ENCODE results near the gene MAPK8IP3.

Gene MAPK8IP3

GRCh38 chr16:1669698-1670097, 36.3 kb upstream of the MAPK8IP3 start:
- no peak for DNase-seq (ENCODE audit: low spot score)
- H3K27ac ChIP-seq (replicated peaks; ENCODE audit: low read length): no peak overlapping the region
- H4K8ac ChIP-seq (ENCODE audit: low read depth, low read length): no peak overlapping the region
- H2BK5ac ChIP-seq (ENCODE audit: low read length): no peak overlapping the region
- H2BK120ac ChIP-seq (ENCODE audit: low read depth, low read length): no peak overlapping the region
- H3K27me3 ChIP-seq (ENCODE audit: control insufficient read depth in 3 of 3, insufficient read depth in 3 of 3, low read depth in 1 of 3, low read length in 3 of 3): no peaks in the 10 kb centered on the region
- no peaks in the 10 kb centered on the region for H3K4me1 ChIP-seq (ENCODE audit: control insufficient read depth in 2 of 2, insufficient read depth in 1 of 2, low read depth in 1 of 2, low read length in 2 of 2)
- no peak overlapping the region for H3K4me2 ChIP-seq (ENCODE audit: insufficient read depth, low read length, poor library complexity, severe bottlenecking)
- H2AK5ac ChIP-seq (ENCODE audit: low read depth, low read length): no peak overlapping the region
- no peak overlapping the region for H2BK12ac ChIP-seq (ENCODE audit: low read length)
- H2BK15ac ChIP-seq (ENCODE audit: low read length): no peak overlapping the region
- no peak overlapping the region for H2AFZ ChIP-seq (ENCODE audit: low read length)
- H3K9ac ChIP-seq (ENCODE audit: low read depth, low read length, poor library complexity): no peak overlapping the region
- no peak overlapping the region for H3K14ac ChIP-seq (ENCODE audit: low read length)
- H3K36me3 ChIP-seq (replicated peaks in 1 of 2; ENCODE audit: control insufficient read depth in 2 of 2, insufficient read depth in 2 of 2, low read length in 2 of 2): peaks cover 77 to 99% of the 10 kb centered on the region in 2 donors
- H3K4me3 ChIP-seq (ENCODE audit: low read length in 2 of 2): no peak overlapping the region
- WGBS, 2 donors (ENCODE audit: extremely low coverage in 2 of 2, insufficient read length in 2 of 2, insufficient replicate concordance in 1 of 2): no CpG with 5 or more reads among the region's 7 CpGs
- H3K4ac ChIP-seq (ENCODE audit: low read length): no peak overlapping the region
- peaks cover 6% of the 10 kb centered on the region for H3K79me1 ChIP-seq (ENCODE audit: low read depth, low read length)
- H4K91ac ChIP-seq (ENCODE audit: low read depth, low read length, poor library complexity): no peak overlapping the region
- no peaks in the 10 kb centered on the region for H3K9me3 ChIP-seq (replicated peaks in 1 of 2; ENCODE audit: control insufficient read depth in 2 of 2, insufficient read depth in 1 of 2, low read depth in 1 of 2, low read length in 2 of 2)
- no peak overlapping the region for H3K23ac ChIP-seq (ENCODE audit: low read depth, low read length, poor library complexity)
- no peak overlapping the region for H3K18ac ChIP-seq (ENCODE audit: low read length)

GRCh38 chr16:1670371-1670770, 35.6 kb upstream of the MAPK8IP3 start:
- no peaks in the 10 kb centered on the region for H3K27me3 ChIP-seq (ENCODE audit: control insufficient read depth in 3 of 3, insufficient read depth in 3 of 3, low read depth in 1 of 3, low read length in 3 of 3)
- no peak overlapping the region for H3K4ac ChIP-seq (ENCODE audit: low read length)
- peaks cover 80 to 99% of the 10 kb centered on the region in 2 donors for H3K36me3 ChIP-seq (replicated peaks in 1 of 2; ENCODE audit: control insufficient read depth in 2 of 2, insufficient read depth in 2 of 2, low read length in 2 of 2)
- no peak overlapping the region for H3K4me3 ChIP-seq (ENCODE audit: low read length in 2 of 2)
- no peak overlapping the region for H3K27ac ChIP-seq (replicated peaks; ENCODE audit: low read length)
- H3K4me1 ChIP-seq (ENCODE audit: control insufficient read depth in 2 of 2, insufficient read depth in 1 of 2, low read depth in 1 of 2, low read length in 2 of 2): no peaks in the 10 kb centered on the region
- no peak overlapping the region for H2AK5ac ChIP-seq (ENCODE audit: low read depth, low read length)
- H4K8ac ChIP-seq (ENCODE audit: low read depth, low read length): no peak overlapping the region
- DNase-seq (ENCODE audit: low spot score): no peak
- no peak overlapping the region for H4K91ac ChIP-seq (ENCODE audit: low read depth, low read length, poor library complexity)
- H3K9ac ChIP-seq (ENCODE audit: low read depth, low read length, poor library complexity): no peak overlapping the region
- no peak overlapping the region for H3K14ac ChIP-seq (ENCODE audit: low read length)
- no peak overlapping the region for H2AFZ ChIP-seq (ENCODE audit: low read length)
- no peak overlapping the region for H2BK5ac ChIP-seq (ENCODE audit: low read length)
- no peak overlapping the region for H2BK15ac ChIP-seq (ENCODE audit: low read length)
- H3K18ac ChIP-seq (ENCODE audit: low read length): no peak overlapping the region
- no peaks in the 10 kb centered on the region for H3K9me3 ChIP-seq (replicated peaks in 1 of 2; ENCODE audit: control insufficient read depth in 2 of 2, insufficient read depth in 1 of 2, low read depth in 1 of 2, low read length in 2 of 2)
- no peak overlapping the region for H3K4me2 ChIP-seq (ENCODE audit: insufficient read depth, low read length, poor library complexity, severe bottlenecking)
- no peak overlapping the region for H2BK120ac ChIP-seq (ENCODE audit: low read depth, low read length)
- H2BK12ac ChIP-seq (ENCODE audit: low read length): no peak overlapping the region
- no CpG with 5 or more reads among the region's 19 CpGs for WGBS, 2 donors (ENCODE audit: extremely low coverage in 2 of 2, insufficient read length in 2 of 2, insufficient replicate concordance in 1 of 2)
- no peak overlapping the region for H3K23ac ChIP-seq (ENCODE audit: low read depth, low read length, poor library complexity)
- H3K79me1 ChIP-seq (ENCODE audit: low read depth, low read length): peaks cover 6% of the 10 kb centered on the region

GRCh38 chr16:1670866-1671265, 35.1 kb upstream of the MAPK8IP3 start:
- H2BK5ac ChIP-seq (ENCODE audit: low read length): no peak overlapping the region
- peak overlapping the region; percentile 41 for H3K18ac ChIP-seq (ENCODE audit: low read length)
- H4K91ac ChIP-seq (ENCODE audit: low read depth, low read length, poor library complexity): no peak overlapping the region
- H3K27me3 ChIP-seq (ENCODE audit: control insufficient read depth in 3 of 3, insufficient read depth in 3 of 3, low read depth in 1 of 3, low read length in 3 of 3): no peaks in the 10 kb centered on the region
- H2BK12ac ChIP-seq (ENCODE audit: low read length): no peak overlapping the region
- H2AFZ ChIP-seq (ENCODE audit: low read length): no peak overlapping the region
- no peak overlapping the region for H3K4me2 ChIP-seq (ENCODE audit: insufficient read depth, low read length, poor library complexity, severe bottlenecking)
- peaks cover 6% of the 10 kb centered on the region for H3K79me1 ChIP-seq (ENCODE audit: low read depth, low read length)
- H3K4me1 ChIP-seq (ENCODE audit: control insufficient read depth in 2 of 2, insufficient read depth in 1 of 2, low read depth in 1 of 2, low read length in 2 of 2): no peaks in the 10 kb centered on the region
- peaks cover 81 to 99% of the 10 kb centered on the region in 2 donors for H3K36me3 ChIP-seq (replicated peaks in 1 of 2; ENCODE audit: control insufficient read depth in 2 of 2, insufficient read depth in 2 of 2, low read length in 2 of 2)
- no peak overlapping the region for H3K9ac ChIP-seq (ENCODE audit: low read depth, low read length, poor library complexity)
- no peak overlapping the region for H3K27ac ChIP-seq (replicated peaks; ENCODE audit: low read length)
- H2BK15ac ChIP-seq (ENCODE audit: low read length): no peak overlapping the region
- H3K14ac ChIP-seq (ENCODE audit: low read length): no peak overlapping the region
- H3K23ac ChIP-seq (ENCODE audit: low read depth, low read length, poor library complexity): peak overlapping the region; percentile 33
- no peaks in the 10 kb centered on the region for H3K9me3 ChIP-seq (replicated peaks in 1 of 2; ENCODE audit: control insufficient read depth in 2 of 2, insufficient read depth in 1 of 2, low read depth in 1 of 2, low read length in 2 of 2)
- no peak overlapping the region for H4K8ac ChIP-seq (ENCODE audit: low read depth, low read length)
- H2BK120ac ChIP-seq (ENCODE audit: low read depth, low read length): no peak overlapping the region
- no peak overlapping the region for H3K4ac ChIP-seq (ENCODE audit: low read length)
- DNase-seq (ENCODE audit: low spot score): no peak
- no CpG with 5 or more reads among the region's 7 CpGs for WGBS, 2 donors (ENCODE audit: extremely low coverage in 2 of 2, insufficient read length in 2 of 2, insufficient replicate concordance in 1 of 2)
- H2AK5ac ChIP-seq (ENCODE audit: low read depth, low read length): no peak overlapping the region
- H3K4me3 ChIP-seq (ENCODE audit: low read length in 2 of 2): no peak overlapping the region

- Histone ChIP-seq H3K36me3 (replicated peaks in 1 of 2; ENCODE audit: control insufficient read depth in 2 of 2, insufficient read depth in 2 of 2, low read length in 2 of 2) (peaks cover 59 to 86% of the 10 kb centered on the region in 2 donors), H3K9ac (ENCODE audit: low read depth, low read length, poor library complexity) (no peak overlapping the region), H3K9me3 (replicated peaks in 1 of 2; ENCODE audit: control insufficient read depth in 2 of 2, insufficient read depth in 1 of 2, low read depth in 1 of 2, low read length in 2 of 2) (no peaks in the 10 kb centered on the region), H3K4ac (ENCODE audit: low read length) (no peak overlapping the region), H2AK5ac (ENCODE audit: low read depth, low read length) (no peak overlapping the region), H2AFZ (ENCODE audit: low read length) (no peak overlapping the region), H3K4me1 (ENCODE audit: control insufficient read depth in 2 of 2, insufficient read depth in 1 of 2, low read depth in 1 of 2, low read length in 2 of 2) (no peaks in the 10 kb centered on the region), H3K18ac (ENCODE audit: low read length) (no peak overlapping the region), H3K4me3 (ENCODE audit: low read length in 2 of 2) (no peak overlapping the region), H4K8ac (ENCODE audit: low read depth, low read length) (no peak overlapping the region), H3K27ac (replicated peaks; ENCODE audit: low read length) (no peak overlapping the region), H2BK12ac (ENCODE audit: low read length) (no peak overlapping the region), H3K23ac (ENCODE audit: low read depth, low read length, poor library complexity) (no peak overlapping the region), H4K91ac (ENCODE audit: low read depth, low read length, poor library complexity) (no peak overlapping the region), H2BK120ac (ENCODE audit: low read depth, low read length) (no peak overlapping the region), H2BK15ac (ENCODE audit: low read length) (no peak overlapping the region), H2BK5ac (ENCODE audit: low read length) (peak overlapping the region; percentile 20), H3K4me2 (ENCODE audit: insufficient read depth, low read length, poor library complexity, severe bottlenecking) (no peak overlapping the region), H3K14ac (ENCODE audit: low read length) (no peak overlapping the region), H3K27me3 (ENCODE audit: control insufficient read depth in 3 of 3, insufficient read depth in 3 of 3, low read depth in 1 of 3, low read length in 3 of 3) (no peaks in the 10 kb centered on the region), H3K79me1 (ENCODE audit: low read depth, low read length) (peaks cover 7% of the 10 kb centered on the region)
- no peak for DNase-seq (ENCODE audit: low spot score)
- no CpG with 5 or more reads among the region's 26 CpGs for WGBS, 2 donors (ENCODE audit: extremely low coverage in 2 of 2, insufficient read length in 2 of 2, insufficient replicate concordance in 1 of 2)
Observed at GRCh38 chr16:1673424-1674151, 32.4 kb upstream of the MAPK8IP3 start.

All from neuronal stem cell (in vitro differentiated cells).